ENCODE results near the gene HES6. TPM values are rescaled to one million over a fixed set of nuclear protein-coding genes. Genes with fewer than 3 reads are reported as not detected.

Gene HES6
- total RNA-seq, 1 donor: 5.4 TPM

GRCh38 chr2:238237431-238238135 lies 2.3 kb downstream of the HES6 start:
- Histone ChIP-seq H3K4me3 (ENCODE audit: low read length) (no peak overlapping the region), H3K9me3 (ENCODE audit: low read depth, low read length) (no peaks in the 10 kb centered on the region), H3K4me1 (ENCODE audit: insufficient read depth, low read length) (peaks cover 31% of the 10 kb centered on the region), H3K27me3 (ENCODE audit: insufficient read depth, low read length) (peaks cover 46% of the 10 kb centered on the region)

GRCh38 chr2:238236571-238236970 lies 3.3 kb downstream of the HES6 start:
- Histone ChIP-seq H3K4me1 (ENCODE audit: insufficient read depth, low read length) (peaks cover 34% of the 10 kb centered on the region), H3K27me3 (ENCODE audit: insufficient read depth, low read length) (peaks cover 39% of the 10 kb centered on the region), H3K9me3 (ENCODE audit: low read depth, low read length) (no peaks in the 10 kb centered on the region), H3K4me3 (ENCODE audit: low read length) (no peak overlapping the region)

- Histone ChIP-seq H3K4me1 (ENCODE audit: insufficient read depth, low read length) (peaks cover 37% of the 10 kb centered on the region), H3K9me3 (ENCODE audit: low read depth, low read length) (no peaks in the 10 kb centered on the region), H3K27me3 (ENCODE audit: insufficient read depth, low read length) (peaks cover 32% of the 10 kb centered on the region), H3K4me3 (ENCODE audit: low read length) (no peak overlapping the region)
Observed at GRCh38 chr2:238235856-238236255, 4.0 kb downstream of the HES6 start.

- H3K4me3 ChIP-seq (ENCODE audit: low read length): no peak overlapping the region
- peaks cover 31% of the 10 kb centered on the region for H3K27me3 ChIP-seq (ENCODE audit: insufficient read depth, low read length)
- no peaks in the 10 kb centered on the region for H3K9me3 ChIP-seq (ENCODE audit: low read depth, low read length)
- H3K4me1 ChIP-seq (ENCODE audit: insufficient read depth, low read length): peaks cover 38% of the 10 kb centered on the region
Observed at GRCh38 chr2:238235331-238235732, 4.5 kb downstream of the HES6 start.

GRCh38 chr2:238233625-238234024 lies 6.2 kb downstream of the HES6 start:
- Histone ChIP-seq H3K9me3 (ENCODE audit: low read depth, low read length) (no peaks in the 10 kb centered on the region), H3K27me3 (ENCODE audit: insufficient read depth, low read length) (peaks cover 27% of the 10 kb centered on the region)

DNA sequence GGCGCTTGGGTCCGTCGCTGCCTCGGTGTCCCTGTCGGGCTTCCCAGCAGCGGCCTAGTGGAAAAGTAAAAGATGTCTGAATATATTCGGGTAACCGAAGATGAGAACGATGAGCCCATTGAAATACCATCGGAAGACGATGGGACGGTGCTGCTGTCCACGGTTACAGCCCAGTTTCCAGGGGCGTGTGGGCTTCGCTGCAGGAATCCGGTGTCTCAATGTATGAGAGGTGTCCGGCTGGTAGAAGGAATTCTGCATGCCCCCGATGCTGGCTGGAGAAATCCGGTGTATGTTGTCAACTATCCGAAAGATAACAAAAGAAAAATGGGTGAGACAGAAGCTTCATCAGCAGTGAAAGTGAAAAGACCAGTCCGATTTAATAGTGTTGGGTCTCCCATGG lies 8.0 kb downstream of the HES6 start:
- Histone ChIP-seq H3K4me1 (ENCODE audit: insufficient read depth, low read length) (peaks cover 27% of the 10 kb centered on the region), H3K27me3 (ENCODE audit: insufficient read depth, low read length) (peaks cover 11% of the 10 kb centered on the region), H3K4me3 (ENCODE audit: low read length) (peak overlapping the region; percentile 43), H3K9me3 (ENCODE audit: low read depth, low read length) (no peaks in the 10 kb centered on the region)

More at GRCh38 chr2:238233625-238234024, 6.2 kb downstream of the HES6 start:
- Histone ChIP-seq H3K4me1 (ENCODE audit: insufficient read depth, low read length) (peaks cover 29% of the 10 kb centered on the region), H3K4me3 (ENCODE audit: low read length) (no peak overlapping the region)

DNA sequence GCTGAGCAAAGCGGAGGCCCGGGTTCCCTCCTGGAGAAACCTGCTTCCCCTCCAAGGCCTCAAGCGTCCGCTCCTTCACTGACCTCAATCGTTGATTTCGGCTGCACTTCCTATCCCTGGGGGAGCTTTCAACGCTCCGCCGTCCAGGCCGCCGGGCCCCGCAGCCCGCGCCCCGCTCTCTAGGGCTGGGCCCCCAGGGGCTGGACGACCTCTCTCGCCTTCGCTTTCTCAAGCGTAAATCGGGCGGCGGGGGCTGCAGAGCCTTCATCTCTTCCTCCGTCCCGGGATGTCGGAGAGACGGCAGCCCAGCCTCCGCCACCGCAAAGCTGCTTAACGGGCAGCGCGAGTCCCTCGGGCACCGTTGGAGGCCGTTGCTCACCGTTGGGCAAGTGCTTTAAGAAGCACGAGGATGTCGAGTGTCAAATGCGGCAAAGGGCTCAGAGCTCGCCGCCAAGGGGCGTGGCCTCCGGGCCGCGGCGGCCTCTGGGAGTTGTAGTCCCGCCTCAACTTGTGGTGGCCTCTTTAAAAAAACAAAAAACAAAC lies 8.5 kb downstream of the HES6 start:
- Histone ChIP-seq H3K27me3 (ENCODE audit: insufficient read depth, low read length) (peaks cover 7% of the 10 kb centered on the region), H3K9me3 (ENCODE audit: low read depth, low read length) (no peaks in the 10 kb centered on the region), H3K4me1 (ENCODE audit: insufficient read depth, low read length) (peaks cover 27% of the 10 kb centered on the region), H3K4me3 (ENCODE audit: low read length) (peak overlapping the region; percentile 43)

- Histone ChIP-seq H3K4me3 (ENCODE audit: low read length) (no peak overlapping the region), H3K9me3 (ENCODE audit: low read depth, low read length) (no peaks in the 10 kb centered on the region), H3K27me3 (ENCODE audit: insufficient read depth, low read length) (peaks cover 3% of the 10 kb centered on the region), H3K4me1 (ENCODE audit: insufficient read depth, low read length) (peaks cover 25% of the 10 kb centered on the region)
Observed at GRCh38 chr2:238230699-238231098, 9.1 kb downstream of the HES6 start.

GRCh38 chr2:238228700-238229099 lies 11.1 kb downstream of the HES6 start:
- peaks cover 12% of the 10 kb centered on the region for H3K4me1 ChIP-seq (ENCODE audit: insufficient read depth, low read length)
- no peaks in the 10 kb centered on the region for H3K27me3 ChIP-seq (ENCODE audit: insufficient read depth, low read length)
- no peak overlapping the region for H3K4me3 ChIP-seq (ENCODE audit: low read length)
- H3K9me3 ChIP-seq (ENCODE audit: low read depth, low read length): no peaks in the 10 kb centered on the region

DNA sequence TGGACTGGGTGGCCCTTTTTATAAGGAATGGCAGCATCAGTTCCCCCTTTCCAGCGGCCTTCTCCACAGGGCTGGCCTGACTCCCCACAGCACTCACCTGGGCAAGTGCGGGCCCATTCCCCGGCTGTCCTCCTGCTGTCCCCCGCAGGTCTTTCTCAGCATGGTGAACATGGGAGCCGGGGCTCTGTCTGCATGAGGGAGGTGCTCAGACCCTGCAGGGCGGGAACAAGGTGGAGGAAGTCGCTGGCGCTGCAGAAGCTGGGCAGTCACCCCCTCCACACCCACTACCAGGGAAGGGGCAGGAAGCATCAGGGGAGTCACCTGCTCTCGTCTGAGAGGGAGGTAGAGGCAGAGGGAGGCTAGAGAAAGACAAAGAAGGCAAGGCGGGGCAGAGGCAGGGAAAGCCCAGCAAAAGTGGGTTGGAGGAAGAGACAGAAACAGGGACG lies 12.2 kb downstream of the HES6 start:
- Histone ChIP-seq H3K4me3 (ENCODE audit: low read length) (no peak overlapping the region), H3K27me3 (ENCODE audit: insufficient read depth, low read length) (no peaks in the 10 kb centered on the region), H3K4me1 (ENCODE audit: insufficient read depth, low read length) (peaks cover 12% of the 10 kb centered on the region), H3K9me3 (ENCODE audit: low read depth, low read length) (no peaks in the 10 kb centered on the region)

- no peaks in the 10 kb centered on the region for H3K9me3 ChIP-seq (ENCODE audit: low read depth, low read length)
- peaks cover 12% of the 10 kb centered on the region for H3K4me1 ChIP-seq (ENCODE audit: insufficient read depth, low read length)
- no peaks in the 10 kb centered on the region for H3K27me3 ChIP-seq (ENCODE audit: insufficient read depth, low read length)
- no peak overlapping the region for H3K4me3 ChIP-seq (ENCODE audit: low read length)
Observed at GRCh38 chr2:238226698-238227586, 12.9 kb downstream of the HES6 start.

GRCh38 chr2:238225911-238226697 lies 13.7 kb downstream of the HES6 start:
- no peaks in the 10 kb centered on the region for H3K27me3 ChIP-seq (ENCODE audit: insufficient read depth, low read length)
- no peak overlapping the region for H3K4me3 ChIP-seq (ENCODE audit: low read length)
- peaks cover 6% of the 10 kb centered on the region for H3K4me1 ChIP-seq (ENCODE audit: insufficient read depth, low read length)
- H3K9me3 ChIP-seq (ENCODE audit: low read depth, low read length): no peaks in the 10 kb centered on the region

DNA sequence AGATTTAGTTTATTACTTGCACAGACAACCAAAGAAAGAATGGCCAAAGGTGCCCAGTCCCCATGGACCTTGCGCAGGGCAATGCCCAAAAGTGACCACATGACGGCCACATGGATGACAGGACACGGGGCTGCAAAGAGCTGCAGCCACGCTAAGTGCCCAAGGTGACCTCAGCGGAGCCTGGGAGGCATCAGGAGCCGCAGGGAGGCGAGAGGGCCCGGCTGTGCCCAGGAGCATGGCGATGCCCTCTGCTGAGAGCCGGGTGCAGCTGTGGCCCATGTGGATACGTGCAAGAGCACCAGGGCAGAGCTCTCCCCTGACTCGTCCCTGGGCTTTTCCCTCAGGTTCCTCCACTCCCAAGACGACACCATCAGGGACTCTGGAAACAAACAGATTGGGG lies 14.7 kb downstream of the HES6 start:
- Histone ChIP-seq H3K27me3 (ENCODE audit: insufficient read depth, low read length) (no peaks in the 10 kb centered on the region), H3K9me3 (ENCODE audit: low read depth, low read length) (no peaks in the 10 kb centered on the region), H3K4me1 (ENCODE audit: insufficient read depth, low read length) (no peaks in the 10 kb centered on the region), H3K4me3 (ENCODE audit: low read length) (no peak overlapping the region)

GRCh38 chr2:238224356-238225035 lies 15.3 kb downstream of the HES6 start:
- Histone ChIP-seq H3K9me3 (ENCODE audit: low read depth, low read length) (no peaks in the 10 kb centered on the region), H3K4me3 (ENCODE audit: low read length) (no peak overlapping the region), H3K4me1 (ENCODE audit: insufficient read depth, low read length) (no peaks in the 10 kb centered on the region), H3K27me3 (ENCODE audit: insufficient read depth, low read length) (no peaks in the 10 kb centered on the region)
